ENCODE data around the gene LAMA3.

Gene LAMA3

DNA sequence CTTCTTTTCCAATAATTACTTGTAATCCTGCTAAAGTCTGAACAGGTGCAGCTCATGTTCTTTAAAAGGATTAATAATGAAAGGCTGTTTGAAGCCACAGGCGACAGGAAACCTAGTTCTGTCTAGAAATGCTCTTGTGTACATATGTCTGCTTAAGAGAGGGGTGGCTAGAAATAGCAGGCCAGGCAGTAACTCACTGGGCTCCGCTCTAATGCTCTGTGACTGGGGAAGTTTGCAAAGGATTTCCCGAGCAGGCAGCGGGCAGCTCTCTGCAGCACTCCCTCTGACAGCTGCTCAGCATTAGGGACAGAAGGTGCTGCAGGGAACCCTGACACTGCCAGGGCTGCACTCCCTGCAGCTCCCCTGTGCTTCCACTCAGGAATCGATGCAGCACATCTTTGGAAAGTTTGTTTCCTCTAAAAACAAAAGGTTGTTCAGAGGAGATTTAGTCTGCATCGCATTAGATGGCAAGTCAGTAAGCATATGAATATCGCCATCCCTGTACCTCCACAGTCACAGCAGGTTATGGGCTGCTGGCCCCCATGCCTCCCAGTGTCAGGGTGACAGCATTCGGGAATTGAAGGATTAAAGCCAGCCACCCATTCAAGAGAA, 292.2 kb downstream of the LAMA3 start:
- H3K27ac ChIP-seq (ENCODE audit: low read depth in 2 of 2, low read length in 2 of 2) = no peak overlapping the region
- no peak overlapping the region for H3K9ac ChIP-seq (ENCODE audit: low read depth in 1 of 2, low read length in 2 of 2)
- no peak overlapping the region for H3K4me3 ChIP-seq (ENCODE audit: low read length in 2 of 2)
- peaks cover 0 to 4% of the 10 kb centered on the region in 2 donors for H3K4me1 ChIP-seq (ENCODE audit: control insufficient read depth in 2 of 2, insufficient read depth in 2 of 2, low read length in 2 of 2)
- no peaks in the 10 kb centered on the region for H3K27me3 ChIP-seq (ENCODE audit: control insufficient read depth in 2 of 2, insufficient read depth in 2 of 2, low read length in 2 of 2)
- H3K9me3 ChIP-seq (ENCODE audit: control insufficient read depth in 2 of 2, low read length in 2 of 2) = no peaks in the 10 kb centered on the region
- no peaks in the 10 kb centered on the region for H3K36me3 ChIP-seq (ENCODE audit: control insufficient read depth in 2 of 2, insufficient read depth in 2 of 2, low read length in 2 of 2)

DNA sequence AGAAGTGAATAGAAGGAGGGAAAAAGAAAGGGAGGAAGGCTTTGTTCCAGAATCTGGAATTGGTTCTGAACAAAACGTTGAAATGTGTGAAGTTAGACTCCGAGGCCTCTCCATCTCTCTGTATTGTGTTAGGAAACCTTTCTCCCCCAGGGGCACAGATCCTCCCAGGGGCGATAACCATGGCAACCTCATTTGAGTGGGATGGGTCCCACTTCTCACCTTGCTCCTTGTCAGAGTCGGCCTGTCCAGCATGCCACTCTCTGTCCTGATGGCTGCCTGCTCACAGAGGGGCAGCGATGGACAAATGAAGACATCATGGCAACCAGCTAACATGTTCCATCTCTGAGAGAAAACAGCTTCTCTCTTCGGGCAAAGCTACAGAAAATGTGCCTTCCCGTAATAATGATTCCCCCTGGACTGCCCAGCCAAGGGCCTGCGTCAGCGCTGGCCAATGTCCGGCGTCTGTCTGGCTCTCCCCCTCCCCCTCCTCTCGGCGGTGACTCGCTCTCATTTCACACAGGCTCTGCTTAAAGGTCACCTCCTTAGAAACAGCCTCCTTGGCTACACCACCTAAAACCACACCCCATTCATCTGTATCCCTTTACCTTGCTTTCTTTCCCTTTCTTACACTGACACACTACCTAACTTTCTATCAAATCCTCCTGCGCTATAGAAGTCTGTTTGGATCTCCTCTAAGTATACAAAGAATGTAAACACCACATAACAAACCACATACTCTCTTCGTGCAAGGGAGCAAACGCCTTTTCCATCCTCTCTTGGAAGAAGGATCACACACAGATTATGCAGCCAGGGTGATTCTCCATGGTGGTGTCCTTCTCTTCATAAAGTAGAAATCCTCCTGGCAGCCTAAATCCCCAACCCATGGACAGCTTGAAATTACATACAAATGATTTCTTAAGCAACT, 293.2 kb downstream of the LAMA3 start:
- H3K9me3 ChIP-seq (ENCODE audit: control insufficient read depth in 2 of 2, low read length in 2 of 2) = no peaks in the 10 kb centered on the region
- no peak overlapping the region for H3K9ac ChIP-seq (ENCODE audit: low read depth in 1 of 2, low read length in 2 of 2)
- no peaks in the 10 kb centered on the region for H3K36me3 ChIP-seq (ENCODE audit: control insufficient read depth in 2 of 2, insufficient read depth in 2 of 2, low read length in 2 of 2)
- H3K27me3 ChIP-seq (ENCODE audit: control insufficient read depth in 2 of 2, insufficient read depth in 2 of 2, low read length in 2 of 2) = no peaks in the 10 kb centered on the region
- H3K4me1 ChIP-seq (ENCODE audit: control insufficient read depth in 2 of 2, insufficient read depth in 2 of 2, low read length in 2 of 2) = peaks cover 0 to 4% of the 10 kb centered on the region in 2 donors
- H3K27ac ChIP-seq (ENCODE audit: low read depth in 2 of 2, low read length in 2 of 2) = peak overlapping the region in 1 of 2 donors; percentile 47
- H3K4me3 ChIP-seq (ENCODE audit: low read length in 2 of 2) = peak overlapping the region in 1 of 2 donors; percentile 39

GRCh38 chr18:23983112-23983511, 293.9 kb downstream of the LAMA3 start:
- Histone ChIP-seq H3K27me3 (ENCODE audit: control insufficient read depth in 2 of 2, insufficient read depth in 2 of 2, low read length in 2 of 2) (no peaks in the 10 kb centered on the region), H3K36me3 (ENCODE audit: control insufficient read depth in 2 of 2, insufficient read depth in 2 of 2, low read length in 2 of 2) (no peaks in the 10 kb centered on the region), H3K4me1 (ENCODE audit: control insufficient read depth in 2 of 2, insufficient read depth in 2 of 2, low read length in 2 of 2) (peaks cover 0 to 4% of the 10 kb centered on the region in 2 donors), H3K27ac (ENCODE audit: low read depth in 2 of 2, low read length in 2 of 2) (no peak overlapping the region), H3K9me3 (ENCODE audit: control insufficient read depth in 2 of 2, low read length in 2 of 2) (no peaks in the 10 kb centered on the region), H3K9ac (ENCODE audit: low read depth in 1 of 2, low read length in 2 of 2) (no peak overlapping the region), H3K4me3 (ENCODE audit: low read length in 2 of 2) (no peak overlapping the region)

DNA sequence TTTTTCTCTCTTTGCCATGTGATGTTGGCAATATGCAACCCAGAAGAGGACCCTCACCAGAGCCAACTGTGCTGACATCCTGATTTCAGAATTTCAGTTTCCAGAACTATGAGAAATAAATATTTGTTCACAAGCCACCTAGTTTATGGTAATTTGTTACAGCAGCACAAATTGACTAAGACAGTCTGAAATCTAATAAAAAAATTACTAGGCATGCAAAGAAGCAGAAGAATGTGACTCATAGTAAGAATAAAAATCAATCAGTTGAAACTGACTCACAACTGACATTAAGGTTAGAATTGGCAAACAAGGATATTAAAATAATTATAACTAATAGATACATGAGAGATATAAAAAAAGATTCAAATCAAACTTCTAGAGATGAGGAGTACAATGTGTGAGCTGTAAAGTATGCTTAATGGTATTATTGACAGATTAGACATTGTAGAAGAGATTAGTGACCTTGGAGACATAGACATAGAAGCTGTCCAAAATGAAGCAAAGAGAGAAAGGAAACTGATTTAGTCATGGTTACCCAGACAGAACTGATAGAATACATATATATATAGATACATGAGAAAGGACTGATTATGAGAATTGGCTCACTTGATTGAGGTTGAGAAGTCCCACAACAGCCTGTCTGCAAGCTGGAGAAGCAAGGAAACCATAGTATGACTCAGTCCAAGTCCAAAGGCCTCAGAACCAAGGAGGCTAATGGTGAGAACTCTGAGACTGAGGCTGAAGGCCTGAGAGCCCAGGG, 297.5 kb downstream of the LAMA3 start:
- Histone ChIP-seq H3K9ac (ENCODE audit: low read depth in 1 of 2, low read length in 2 of 2) (no peak overlapping the region), H3K36me3 (ENCODE audit: control insufficient read depth in 2 of 2, insufficient read depth in 2 of 2, low read length in 2 of 2) (no peaks in the 10 kb centered on the region), H3K4me3 (ENCODE audit: low read length in 2 of 2) (no peak overlapping the region), H3K9me3 (ENCODE audit: control insufficient read depth in 2 of 2, low read length in 2 of 2) (no peaks in the 10 kb centered on the region), H3K4me1 (ENCODE audit: control insufficient read depth in 2 of 2, insufficient read depth in 2 of 2, low read length in 2 of 2) (peaks cover 0 to 4% of the 10 kb centered on the region in 2 donors), H3K27ac (ENCODE audit: low read depth in 2 of 2, low read length in 2 of 2) (no peak overlapping the region), H3K27me3 (ENCODE audit: control insufficient read depth in 2 of 2, insufficient read depth in 2 of 2, low read length in 2 of 2) (no peaks in the 10 kb centered on the region)

DNA sequence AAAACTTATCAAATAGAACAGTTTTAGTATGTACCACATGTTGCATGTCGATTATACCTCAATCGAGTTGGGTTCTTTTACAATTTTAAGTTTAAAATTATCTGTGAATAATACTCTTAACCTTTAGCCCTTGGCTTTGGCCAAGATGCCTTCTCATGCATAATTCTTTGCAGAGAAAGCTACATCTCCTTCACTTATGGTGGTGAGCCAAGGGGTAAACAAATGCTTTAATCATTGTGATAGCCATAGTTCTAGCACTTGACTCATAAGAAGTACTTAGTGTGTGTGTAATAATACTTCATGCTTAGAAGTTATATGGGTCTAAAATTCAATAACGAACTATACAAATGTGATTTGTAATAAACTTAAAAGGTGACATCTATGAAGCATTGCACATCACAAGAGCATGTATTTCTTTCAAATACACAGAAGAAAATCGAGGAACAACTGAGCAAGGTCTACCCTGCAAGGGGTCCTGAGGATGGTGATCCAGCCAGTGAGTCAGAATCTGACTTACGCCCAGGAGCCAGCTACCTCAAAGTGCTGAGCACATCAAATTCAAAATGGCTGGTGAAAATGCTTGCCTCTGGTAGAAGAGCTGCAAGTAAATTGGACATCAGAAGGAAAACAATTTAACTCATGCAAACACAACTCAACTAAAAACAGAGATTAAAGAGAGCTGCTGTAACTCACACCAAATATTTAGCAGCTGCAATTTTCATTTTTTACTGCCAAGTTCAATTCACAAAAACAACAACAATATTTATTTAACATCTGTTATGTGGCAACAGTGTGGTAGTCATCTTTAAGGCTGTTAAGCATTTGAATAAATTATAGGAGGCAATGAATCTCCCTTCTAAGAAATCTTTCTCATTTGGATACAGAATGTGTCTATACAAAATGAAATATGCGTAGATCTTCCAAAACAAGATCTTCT, 301.5 kb downstream of the LAMA3 start:
- Histone ChIP-seq H3K4me1 (ENCODE audit: control insufficient read depth in 2 of 2, insufficient read depth in 2 of 2, low read length in 2 of 2) (no peaks in the 10 kb centered on the region), H3K27me3 (ENCODE audit: control insufficient read depth in 2 of 2, insufficient read depth in 2 of 2, low read length in 2 of 2) (no peaks in the 10 kb centered on the region), H3K9ac (ENCODE audit: low read depth in 1 of 2, low read length in 2 of 2) (no peak overlapping the region), H3K27ac (ENCODE audit: low read depth in 2 of 2, low read length in 2 of 2) (no peak overlapping the region), H3K4me3 (ENCODE audit: low read length in 2 of 2) (no peak overlapping the region), H3K9me3 (ENCODE audit: control insufficient read depth in 2 of 2, low read length in 2 of 2) (no peaks in the 10 kb centered on the region), H3K36me3 (ENCODE audit: control insufficient read depth in 2 of 2, insufficient read depth in 2 of 2, low read length in 2 of 2) (no peaks in the 10 kb centered on the region)

- H3K9me3 ChIP-seq (ENCODE audit: control insufficient read depth in 2 of 2, low read length in 2 of 2) = no peaks in the 10 kb centered on the region
- no peaks in the 10 kb centered on the region for H3K36me3 ChIP-seq (ENCODE audit: control insufficient read depth in 2 of 2, insufficient read depth in 2 of 2, low read length in 2 of 2)
- no peak overlapping the region for H3K4me3 ChIP-seq (ENCODE audit: low read length in 2 of 2)
- H3K27me3 ChIP-seq (ENCODE audit: control insufficient read depth in 2 of 2, insufficient read depth in 2 of 2, low read length in 2 of 2) = no peaks in the 10 kb centered on the region
- H3K4me1 ChIP-seq (ENCODE audit: control insufficient read depth in 2 of 2, insufficient read depth in 2 of 2, low read length in 2 of 2) = no peaks in the 10 kb centered on the region
- peak overlapping the region; percentile 48 to 53 for H3K27ac ChIP-seq (ENCODE audit: low read depth in 2 of 2, low read length in 2 of 2)
- no peak overlapping the region for H3K9ac ChIP-seq (ENCODE audit: low read depth in 1 of 2, low read length in 2 of 2)
Measured at GRCh38 chr18:23992089-23992940, 303.1 kb downstream of the LAMA3 start.

DNA sequence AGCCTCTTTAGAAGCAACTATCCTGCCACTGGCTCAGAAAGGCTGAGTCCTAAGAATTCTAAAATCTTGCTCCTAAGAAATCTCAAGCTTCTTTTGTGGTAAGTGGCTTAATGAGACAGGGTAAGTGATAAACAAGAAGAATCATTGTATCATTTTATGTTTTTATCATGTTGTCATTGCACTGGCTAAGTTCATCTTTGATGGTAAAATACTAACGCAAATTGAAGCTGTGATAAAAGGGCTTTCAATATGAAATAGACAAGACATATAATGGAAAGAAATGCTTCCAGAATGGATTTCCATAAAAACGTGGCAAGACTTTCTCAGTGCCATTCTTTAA, 303.7 kb downstream of the LAMA3 start:
- Histone ChIP-seq H3K27ac (ENCODE audit: low read depth in 2 of 2, low read length in 2 of 2) (peak overlapping the region; percentile 5 to 53), H3K27me3 (ENCODE audit: control insufficient read depth in 2 of 2, insufficient read depth in 2 of 2, low read length in 2 of 2) (no peaks in the 10 kb centered on the region)

DNA sequence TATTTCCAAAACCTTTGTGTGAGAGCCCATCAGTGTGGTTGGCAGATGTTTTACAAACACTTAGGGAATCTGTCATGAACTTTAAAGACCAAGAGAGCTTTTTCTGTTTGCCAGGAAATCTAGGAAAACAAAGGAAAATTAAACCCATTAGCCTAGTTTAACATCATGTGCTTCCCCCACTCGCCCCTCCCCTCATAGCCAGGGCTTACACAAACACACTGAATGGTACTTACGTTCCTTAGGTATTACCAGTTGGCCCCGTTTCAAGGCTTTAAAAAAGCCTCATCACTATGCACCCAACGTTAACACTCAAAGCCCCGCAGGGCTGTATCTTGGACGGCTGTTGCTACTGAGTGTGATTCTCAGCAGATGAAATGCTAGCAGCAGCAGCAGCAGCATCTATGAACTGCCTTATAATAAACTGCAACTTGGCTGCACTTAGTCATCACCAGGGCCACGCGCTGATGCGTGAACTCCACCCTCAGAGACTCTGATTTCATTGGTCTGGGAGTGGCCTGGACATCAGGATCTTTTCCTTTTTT, 305.2 kb downstream of the LAMA3 start:
- Histone ChIP-seq H3K9ac (ENCODE audit: low read depth in 1 of 2, low read length in 2 of 2) (no peak overlapping the region), H3K9me3 (ENCODE audit: control insufficient read depth in 2 of 2, low read length in 2 of 2) (no peaks in the 10 kb centered on the region), H3K4me1 (ENCODE audit: control insufficient read depth in 2 of 2, insufficient read depth in 2 of 2, low read length in 2 of 2) (peaks cover 5 to 6% of the 10 kb centered on the region in 2 donors), H3K27ac (ENCODE audit: low read depth in 2 of 2, low read length in 2 of 2) (no peak overlapping the region), H3K36me3 (ENCODE audit: control insufficient read depth in 2 of 2, insufficient read depth in 2 of 2, low read length in 2 of 2) (no peaks in the 10 kb centered on the region), H3K27me3 (ENCODE audit: control insufficient read depth in 2 of 2, insufficient read depth in 2 of 2, low read length in 2 of 2) (no peaks in the 10 kb centered on the region), H3K4me3 (ENCODE audit: low read length in 2 of 2) (peak overlapping the region in 1 of 2 donors; percentile 23)

More for the DNA sequence above, 303.7 kb downstream of the LAMA3 start:
- Histone ChIP-seq H3K9me3 (ENCODE audit: control insufficient read depth in 2 of 2, low read length in 2 of 2) (no peaks in the 10 kb centered on the region), H3K36me3 (ENCODE audit: control insufficient read depth in 2 of 2, insufficient read depth in 2 of 2, low read length in 2 of 2) (no peaks in the 10 kb centered on the region), H3K9ac (ENCODE audit: low read depth in 1 of 2, low read length in 2 of 2) (no peak overlapping the region), H3K4me1 (ENCODE audit: control insufficient read depth in 2 of 2, insufficient read depth in 2 of 2, low read length in 2 of 2) (no peaks in the 10 kb centered on the region), H3K4me3 (ENCODE audit: low read length in 2 of 2) (no peak overlapping the region)

DNA sequence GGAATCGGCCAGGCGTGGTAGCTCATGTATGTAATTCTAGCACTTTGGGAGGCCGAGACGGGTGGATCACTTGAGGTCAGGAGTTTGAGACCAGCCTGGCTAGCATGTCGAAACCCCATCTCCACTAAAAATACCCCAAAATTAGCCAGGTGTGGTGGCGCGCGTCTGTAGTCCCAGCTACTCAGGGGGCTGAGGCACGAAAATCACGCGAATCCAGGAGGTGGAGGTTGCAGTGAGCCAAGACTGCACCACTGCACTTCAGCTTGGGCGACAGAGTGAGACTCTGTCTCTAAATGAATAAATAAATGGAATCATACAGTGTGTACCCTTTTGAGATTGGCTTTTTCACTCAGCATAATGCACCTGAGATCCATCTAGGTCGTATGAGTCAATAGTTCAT, 305.9 kb downstream of the LAMA3 start:
- Histone ChIP-seq H3K27me3 (ENCODE audit: control insufficient read depth in 2 of 2, insufficient read depth in 2 of 2, low read length in 2 of 2) (no peaks in the 10 kb centered on the region), H3K9ac (ENCODE audit: low read depth in 1 of 2, low read length in 2 of 2) (no peak overlapping the region), H3K27ac (ENCODE audit: low read depth in 2 of 2, low read length in 2 of 2) (no peak overlapping the region)

More for the DNA sequence above, 305.9 kb downstream of the LAMA3 start:
- H3K4me3 ChIP-seq (ENCODE audit: low read length in 2 of 2) = no peak overlapping the region
- peaks cover 6% of the 10 kb centered on the region in 2 donors for H3K4me1 ChIP-seq (ENCODE audit: control insufficient read depth in 2 of 2, insufficient read depth in 2 of 2, low read length in 2 of 2)
- no peaks in the 10 kb centered on the region for H3K9me3 ChIP-seq (ENCODE audit: control insufficient read depth in 2 of 2, low read length in 2 of 2)
- H3K36me3 ChIP-seq (ENCODE audit: control insufficient read depth in 2 of 2, insufficient read depth in 2 of 2, low read length in 2 of 2) = no peaks in the 10 kb centered on the region
